ENCODE results near the gene EPHX1.
"Not testable (repeated sequence)": the region's sequence is repeated elsewhere in the genome, so short reads cannot be mapped to it uniquely, and the experiment has no call there.

The EPHX1 gene

DNA sequence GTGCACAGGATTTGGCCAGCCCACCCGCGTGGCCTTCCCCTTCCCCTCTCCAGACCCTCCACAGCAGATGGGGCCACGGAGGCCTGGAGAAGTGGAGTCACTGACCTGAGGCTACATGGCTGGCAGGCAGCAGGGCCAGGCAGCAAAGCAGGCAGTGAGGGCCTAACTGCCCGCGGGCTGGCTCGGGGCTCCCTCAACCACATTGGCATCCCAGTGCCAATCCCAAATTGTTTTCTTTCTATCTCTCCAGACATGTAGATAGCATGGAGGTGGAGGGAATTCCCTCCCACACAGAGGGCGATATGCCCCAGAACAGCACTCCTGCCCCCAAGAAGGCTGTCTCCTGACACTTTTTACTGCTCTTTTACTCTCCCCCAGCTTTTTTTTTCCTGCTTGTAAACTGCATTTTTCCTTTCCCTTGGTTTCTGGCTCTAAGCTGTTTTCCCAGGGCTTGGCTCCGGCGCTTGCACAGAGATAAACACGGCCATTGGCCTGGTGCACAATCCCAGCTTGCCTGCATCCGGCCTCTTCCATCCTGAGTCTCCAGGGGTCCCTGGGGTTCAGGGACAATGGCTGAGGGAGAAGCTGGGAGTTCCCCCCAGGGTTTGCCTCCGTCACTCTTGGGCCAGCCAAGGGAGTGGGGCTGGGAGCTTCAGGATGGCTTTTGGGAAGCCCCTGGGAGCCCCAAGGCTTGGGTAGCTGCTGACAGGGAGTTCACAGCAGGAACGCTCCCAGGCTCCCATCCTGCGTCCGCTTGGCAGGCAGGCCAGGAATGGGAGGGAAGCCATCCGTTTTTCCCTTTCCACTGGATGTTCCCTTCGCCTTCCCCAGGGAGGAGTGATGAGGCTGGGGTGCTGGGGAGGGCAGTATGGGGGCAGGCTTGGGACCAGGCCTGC is 7.0 kb downstream of the EPHX1 start:
- no peak for DNase-seq (ENCODE audit: low read depth in 3 of 3)

GRCh38 chr1:225817611-225818061 is 7.7 kb downstream of the EPHX1 start:
- no peak for DNase-seq (ENCODE audit: low read depth in 3 of 3)

- no peak for DNase-seq (ENCODE audit: low read depth in 3 of 3)
These were observed 8.3 kb downstream of the EPHX1 start for GRCh38 chr1:225818229-225818628.

- no peak for DNase-seq (ENCODE audit: low read depth in 3 of 3)
These were observed 9.6 kb downstream of the EPHX1 start for GRCh38 chr1:225819346-225820192.

GRCh38 chr1:225820522-225821120 is 10.7 kb downstream of the EPHX1 start:
- no peak for DNase-seq (ENCODE audit: low read depth in 3 of 3)

DNA sequence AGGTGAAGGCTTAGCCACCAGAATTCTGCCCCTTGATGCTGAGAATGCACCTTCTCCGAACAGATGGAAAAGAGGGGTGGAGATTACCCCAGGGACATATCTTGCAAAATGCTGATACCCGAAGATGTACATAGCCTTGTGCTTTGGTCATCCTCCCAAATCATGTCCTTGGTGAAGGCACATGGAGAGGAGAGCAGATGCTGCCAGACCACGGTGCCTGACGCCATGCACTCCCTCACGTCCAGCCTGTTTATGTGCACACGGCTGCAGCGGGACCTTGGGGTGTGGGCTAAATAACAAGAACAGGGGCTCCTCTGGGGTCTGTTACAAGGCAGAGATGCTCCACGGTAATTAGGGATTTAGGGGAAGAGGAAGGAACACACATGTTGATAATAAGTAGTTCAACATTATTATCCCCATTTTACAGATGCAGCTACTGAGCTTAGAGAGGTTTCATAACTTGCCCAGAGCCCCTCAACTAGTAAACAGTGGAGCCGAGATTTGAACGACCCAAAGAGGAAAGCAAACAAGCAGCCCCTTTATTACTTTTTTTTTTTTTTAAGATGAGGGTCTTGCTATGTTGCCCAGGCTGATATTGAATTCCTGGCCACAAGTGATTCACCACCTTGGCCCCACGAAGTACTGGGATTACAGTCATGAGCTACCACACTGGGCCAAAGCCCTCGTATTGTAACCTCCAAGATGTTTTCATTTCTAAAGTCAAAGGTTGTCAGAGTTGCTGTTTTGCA is 12.9 kb downstream of the EPHX1 start:
- DNase-seq (ENCODE audit: low read depth in 3 of 3), result no peak

DNA sequence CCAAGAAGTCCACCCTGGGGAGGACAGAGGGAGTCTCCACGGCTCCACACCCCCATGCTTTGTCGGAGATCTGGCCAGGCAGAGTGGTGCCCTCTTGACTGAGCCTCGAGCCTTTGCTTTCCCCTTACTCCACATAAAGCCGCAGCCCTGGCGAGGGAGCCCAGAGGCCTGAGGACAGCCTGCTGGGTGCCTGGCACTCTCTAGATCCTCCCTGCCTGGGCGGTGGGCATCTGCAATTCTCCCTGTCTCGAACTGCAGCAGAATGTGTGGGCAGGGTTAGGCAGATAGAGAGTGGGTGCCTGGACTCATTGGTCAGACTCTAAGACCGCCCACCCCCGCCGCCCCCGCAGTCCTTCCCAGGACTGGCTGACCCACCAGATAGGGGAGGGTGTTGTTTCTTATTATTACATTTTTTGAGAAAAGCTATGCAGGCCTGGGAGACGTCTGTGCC is 13.9 kb downstream of the EPHX1 start:
- no peak for DNase-seq (ENCODE audit: low read depth in 3 of 3)

- DNase-seq (ENCODE audit: low read depth in 3 of 3), result no peak
These were observed 14.6 kb downstream of the EPHX1 start for GRCh38 chr1:225824533-225824941.

- DNase-seq (ENCODE audit: low read depth in 3 of 3), result no peak
These were observed 15.2 kb downstream of the EPHX1 start for GRCh38 chr1:225825078-225825477.

- no peak for DNase-seq (ENCODE audit: low read depth in 3 of 3)
These were observed 15.7 kb downstream of the EPHX1 start for GRCh38 chr1:225825607-225826007.

- DNase-seq (ENCODE audit: low read depth in 3 of 3), result no peak
These were observed 17.2 kb downstream of the EPHX1 start for GRCh38 chr1:225827076-225827475.

DNA sequence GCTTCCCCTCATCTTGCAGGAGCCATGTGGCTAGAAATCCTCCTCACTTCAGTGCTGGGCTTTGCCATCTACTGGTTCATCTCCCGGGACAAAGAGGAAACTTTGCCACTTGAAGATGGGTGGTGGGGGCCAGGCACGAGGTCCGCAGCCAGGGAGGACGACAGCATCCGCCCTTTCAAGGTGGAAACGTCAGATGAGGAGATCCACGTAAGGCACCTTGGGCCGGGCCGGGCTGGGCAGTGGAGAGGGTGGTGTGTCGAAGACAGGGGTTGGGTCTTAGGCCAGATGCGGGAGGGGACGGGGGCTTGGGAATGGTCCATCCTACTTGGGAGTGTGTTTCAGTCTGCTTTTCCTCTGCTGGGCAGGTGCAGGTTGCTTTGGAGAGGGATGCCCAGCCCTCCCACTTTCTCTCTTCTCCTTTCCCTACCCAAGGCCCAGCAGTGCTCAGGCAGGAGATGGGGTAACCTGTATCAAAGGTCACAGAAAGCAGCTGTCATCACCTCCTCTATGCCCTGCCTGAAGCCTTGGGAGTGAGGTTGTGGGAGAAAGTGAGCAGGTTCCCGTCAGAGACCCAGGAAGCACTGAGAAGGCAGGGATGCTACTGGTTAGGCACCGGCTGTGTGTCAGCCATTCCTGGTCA is 18.9 kb downstream of the EPHX1 start:
- no peak for DNase-seq (ENCODE audit: low read depth in 3 of 3)

- DNase-seq (ENCODE audit: low read depth in 3 of 3), result no peak
These were observed 20.9 kb downstream of the EPHX1 start for GRCh38 chr1:225830841-225831240.

DNA sequence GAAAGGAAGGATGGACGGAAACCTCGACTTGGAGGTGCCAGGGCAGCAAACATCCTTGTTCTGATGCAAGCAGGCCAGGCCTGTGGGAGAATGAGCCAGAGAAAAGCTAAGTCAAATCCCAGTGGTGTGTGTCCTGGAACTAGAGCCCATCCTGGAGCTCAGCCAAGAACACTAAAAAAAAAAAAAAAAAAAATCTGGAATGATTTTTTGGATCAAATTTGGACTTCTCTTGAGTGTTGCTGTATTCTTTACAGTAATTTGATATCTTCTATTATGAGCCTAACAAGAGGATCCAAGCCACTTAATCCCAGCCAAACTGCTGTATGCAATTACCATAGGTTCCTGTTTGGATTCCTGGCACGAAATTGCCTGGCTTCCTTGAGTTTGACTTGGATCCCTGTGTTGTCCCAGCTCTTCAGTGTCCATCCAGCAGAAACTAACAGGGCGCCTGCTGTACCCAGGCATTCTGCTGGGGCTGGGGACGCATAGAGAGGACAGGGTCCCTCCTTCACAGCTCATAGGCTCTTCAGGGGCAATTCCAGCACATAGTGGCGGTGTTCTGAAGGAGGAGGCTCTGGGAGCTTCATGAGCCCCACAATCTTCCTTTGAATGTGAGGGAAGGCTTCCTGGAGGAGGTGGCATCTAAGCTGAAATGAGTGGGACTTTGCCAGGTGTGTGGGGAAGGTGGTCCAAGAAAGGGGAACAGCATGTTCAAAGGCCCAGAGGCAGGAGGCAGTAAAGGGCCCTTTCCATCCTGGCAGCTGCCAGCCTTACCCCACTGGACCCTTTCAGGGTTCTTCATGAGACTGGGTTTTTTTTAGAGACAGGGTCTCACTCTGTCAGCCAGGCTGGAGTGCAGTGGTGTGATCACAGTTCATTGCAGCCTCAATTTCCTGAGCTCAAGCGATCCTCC is 24.7 kb downstream of the EPHX1 start:
- DNase-seq (ENCODE audit: low read depth in 3 of 3), result no peak

GRCh38 chr1:225835856-225836255 is 25.9 kb downstream of the EPHX1 start:
- DNase-seq (ENCODE audit: low read depth in 3 of 3), result no peak

DNA sequence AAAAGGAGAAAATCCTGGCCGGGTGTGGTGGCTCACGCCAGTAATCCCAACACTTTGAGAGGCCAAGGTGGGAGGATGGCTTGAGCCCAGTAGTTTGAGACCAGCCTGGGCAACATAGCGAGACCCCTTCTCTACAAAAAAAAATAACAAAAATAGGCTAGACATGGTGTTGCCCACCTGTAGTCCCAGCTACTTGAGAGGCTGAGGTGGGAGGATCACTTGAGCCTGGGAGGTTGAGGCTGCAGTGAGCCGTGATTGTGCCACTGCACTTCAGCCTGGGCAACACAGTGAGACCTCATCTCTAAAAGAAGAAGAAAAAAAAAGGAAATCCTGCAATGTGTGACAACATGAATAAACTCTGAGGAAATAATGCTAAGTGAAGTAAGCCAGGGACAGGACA is 26.4 kb downstream of the EPHX1 start:
- not testable (repeated sequence) for DNase-seq (ENCODE audit: low read depth in 3 of 3)

GRCh38 chr1:225838793-225839192 is 28.9 kb downstream of the EPHX1 start:
- no peak for DNase-seq (ENCODE audit: low read depth in 3 of 3)

GRCh38 chr1:225840223-225840610 is 30.3 kb downstream of the EPHX1 start:
- DNase-seq (ENCODE audit: low read depth in 3 of 3), result no peak

DNA sequence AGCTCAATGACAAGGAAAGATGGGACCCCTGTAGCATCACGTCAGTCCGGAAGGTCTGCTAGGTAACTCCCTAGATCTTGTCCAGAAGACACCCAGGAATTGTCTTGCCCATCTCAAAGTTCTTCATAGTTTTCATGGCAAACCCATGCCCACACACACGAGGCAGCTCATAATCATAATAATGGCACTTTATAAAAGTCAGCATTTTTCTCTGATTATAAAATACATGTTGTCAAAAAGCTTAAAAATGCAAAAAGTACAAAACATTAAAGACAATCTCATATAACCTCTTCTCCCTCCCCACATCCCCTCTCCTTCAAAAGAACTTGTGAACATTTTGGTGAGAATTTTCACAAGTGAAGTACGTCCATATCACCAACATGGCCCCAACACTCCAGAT is 30.8 kb downstream of the EPHX1 start:
- no peak for DNase-seq (ENCODE audit: low read depth in 3 of 3)

- no peak for DNase-seq (ENCODE audit: low read depth in 3 of 3)
These were observed 32.1 kb downstream of the EPHX1 start for GRCh38 chr1:225842074-225842473.

Data from stimulated activated CD4-positive, alpha-beta T cell treated with anti-CD3 and anti-CD28 coated beads, TNF-alpha, amount 100 ng/mL, for 4 hours (primary cell).